Inflammatory macrophage treated with lipopolysaccharide for 4 hours (primary cell): ENCODE results near the gene PSMC5.
"Not testable (repeated sequence)": the region's sequence is repeated elsewhere in the genome, so short reads cannot be mapped to it uniquely, and the experiment has no call there.

Source experiments
- DNase-seq: peaks from one replicate; pipeline ENCODE4 v3.0.0-alpha.2; 2020

PSMC5 gene

DNA sequence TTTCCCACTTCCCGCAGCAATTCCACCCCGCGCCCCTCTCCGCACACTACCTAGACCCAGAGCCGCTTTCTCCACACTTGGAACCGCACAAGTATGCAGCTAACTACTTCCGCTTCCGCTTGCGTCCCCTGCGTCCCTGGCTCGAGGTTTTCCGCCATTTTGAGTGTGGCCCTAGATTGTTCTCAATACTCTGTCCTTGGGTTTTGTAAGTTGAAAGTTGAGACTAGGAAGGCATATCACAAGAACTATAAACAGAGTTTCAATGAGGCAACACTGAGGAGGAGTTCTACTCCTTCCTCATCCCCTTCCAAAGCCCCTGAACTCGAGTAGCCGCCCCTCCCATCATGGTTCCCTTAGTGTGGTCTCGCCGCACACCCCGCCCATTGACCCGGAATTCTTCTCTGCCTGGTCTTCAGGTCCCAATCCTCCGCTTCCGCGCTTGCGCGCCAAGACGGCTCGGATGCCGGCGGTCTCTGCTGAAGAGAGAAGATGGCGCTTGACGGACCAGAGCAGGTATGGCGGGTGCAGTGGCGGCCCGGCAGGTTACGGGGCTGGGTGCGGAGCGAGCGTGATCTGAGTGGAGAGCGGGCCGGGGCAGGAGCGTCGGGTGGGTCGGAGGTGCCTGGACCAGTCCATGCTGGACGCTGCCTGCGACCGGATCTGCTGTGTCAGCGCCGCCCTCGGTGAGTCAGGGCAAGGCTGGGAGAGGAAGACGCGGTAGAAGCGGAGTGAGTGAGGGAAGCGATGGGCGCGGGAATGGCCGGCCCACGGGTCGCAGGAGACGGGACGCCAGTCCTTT is at the start of gene PSMC5, which contains the start of gene FTSJ3:
Gene PSMC5 (plus strand): TSS at position 430 of the 799 bp plus-strand sequence. CDS start 60 bp downstream, at position 490.
Gene FTSJ3 (minus strand): TSS at position 662 of the 799 bp plus-strand sequence. CDS start 761 bp downstream, outside the sequence.
- DNase-seq: peak; percentile 97

GRCh38 chr17:63780507-63780906 is 46.7 kb upstream of the PSMC5 start:
- no peak for DNase-seq

- DNase-seq: no peak
Measured at GRCh38 chr17:63780928-63781327, 46.3 kb upstream of the PSMC5 start.

DNA sequence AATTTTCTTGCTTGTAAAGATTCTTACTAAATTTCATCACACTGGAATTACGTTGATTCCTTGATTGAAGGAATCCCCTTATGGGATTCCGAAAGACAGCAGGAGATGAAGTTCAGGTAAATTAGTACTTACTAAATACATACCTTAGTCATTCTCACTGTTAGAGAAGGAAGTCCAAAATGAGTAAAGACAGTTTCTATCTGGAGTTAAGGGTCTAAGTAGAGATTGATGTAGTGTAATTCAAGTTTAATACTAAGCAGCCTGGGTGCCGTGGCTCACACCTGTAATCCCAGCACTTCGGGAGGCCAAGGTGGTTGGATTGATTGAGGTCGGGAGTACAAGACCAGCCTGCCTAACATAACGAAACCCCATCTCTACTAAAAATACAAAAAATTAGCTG is 43.7 kb upstream of the PSMC5 start:
- DNase-seq: no peak

- DNase-seq: no peak
Measured at GRCh38 chr17:63785556-63785955, 41.7 kb upstream of the PSMC5 start.

GRCh38 chr17:63786117-63786516 is 41.1 kb upstream of the PSMC5 start:
- DNase-seq: no peak

- DNase-seq: peak; percentile 44
Measured at GRCh38 chr17:63786971-63787711, 40.1 kb upstream of the PSMC5 start.

GRCh38 chr17:63790057-63790456 is 37.2 kb upstream of the PSMC5 start:
- DNase-seq: no peak

GRCh38 chr17:63792055-63792729 is 35.0 kb upstream of the PSMC5 start:
- DNase-seq: no peak

DNA sequence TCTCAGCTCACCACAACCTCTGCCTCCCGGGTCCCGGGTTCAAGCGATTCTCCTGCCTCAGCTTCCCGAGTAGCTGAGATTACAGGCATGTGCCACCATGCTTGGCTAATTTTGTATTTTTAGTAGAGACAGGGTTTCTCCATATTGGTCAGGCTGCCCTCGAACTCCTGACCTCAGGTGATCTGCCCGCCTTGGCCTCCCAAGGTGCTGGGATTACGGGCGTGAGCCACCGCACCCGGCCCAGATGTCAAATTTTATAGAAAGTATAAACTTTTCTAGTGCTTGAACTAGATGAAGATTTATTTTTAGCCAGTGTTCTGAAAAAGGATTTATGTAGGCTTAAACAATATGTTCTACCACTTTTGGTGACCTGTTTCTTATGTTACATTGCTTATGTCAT is 30.9 kb upstream of the PSMC5 start:
- not testable (repeated sequence) for DNase-seq

DNA sequence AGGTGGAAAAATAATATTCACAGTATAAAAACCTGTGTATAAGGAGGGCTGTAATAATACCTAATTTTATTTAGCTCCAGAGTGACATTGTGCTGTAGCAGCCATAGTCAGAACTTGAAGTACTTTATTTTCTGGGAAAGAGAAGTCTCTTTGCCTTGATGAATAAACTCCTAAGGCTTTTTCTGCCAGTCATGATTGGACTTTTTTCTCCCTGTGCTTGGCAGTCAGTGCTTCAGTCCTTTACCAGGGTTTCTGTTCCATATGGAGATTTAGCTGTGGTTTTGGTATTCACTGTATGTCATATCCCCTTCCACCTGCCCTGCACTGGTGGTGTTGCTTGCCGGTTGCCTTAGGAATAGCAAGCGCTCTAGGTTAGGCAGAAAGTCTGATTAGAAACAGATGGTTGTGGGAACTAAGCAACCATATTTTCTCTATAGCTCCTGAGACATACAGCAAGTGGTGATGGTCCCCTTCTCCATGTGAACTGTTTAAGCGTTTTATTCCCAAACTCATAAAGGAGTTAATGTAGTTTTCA is 28.6 kb upstream of the PSMC5 start:
- no peak for DNase-seq

GRCh38 chr17:63800783-63801182 is 26.4 kb upstream of the PSMC5 start:
- no peak for DNase-seq

DNA sequence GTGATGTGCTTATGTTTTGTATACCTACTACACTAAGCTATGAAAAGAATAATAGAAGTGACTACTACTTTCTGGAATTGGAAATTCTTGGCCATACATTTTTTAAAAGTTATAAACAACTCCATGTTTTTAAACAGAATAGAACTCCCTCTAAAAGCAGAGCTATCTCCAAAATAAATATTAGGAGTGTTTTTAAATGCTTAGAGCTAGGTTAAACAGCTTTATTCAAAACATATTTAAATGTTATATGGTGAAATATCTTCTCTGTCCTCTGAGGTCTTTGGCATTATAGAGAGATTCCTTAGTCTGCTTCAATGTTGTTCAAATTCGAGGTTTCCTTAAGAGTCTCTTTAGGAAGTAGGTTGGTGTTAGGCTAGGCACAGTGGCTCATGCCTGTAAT is 22.9 kb upstream of the PSMC5 start:
- DNase-seq: no peak

DNA sequence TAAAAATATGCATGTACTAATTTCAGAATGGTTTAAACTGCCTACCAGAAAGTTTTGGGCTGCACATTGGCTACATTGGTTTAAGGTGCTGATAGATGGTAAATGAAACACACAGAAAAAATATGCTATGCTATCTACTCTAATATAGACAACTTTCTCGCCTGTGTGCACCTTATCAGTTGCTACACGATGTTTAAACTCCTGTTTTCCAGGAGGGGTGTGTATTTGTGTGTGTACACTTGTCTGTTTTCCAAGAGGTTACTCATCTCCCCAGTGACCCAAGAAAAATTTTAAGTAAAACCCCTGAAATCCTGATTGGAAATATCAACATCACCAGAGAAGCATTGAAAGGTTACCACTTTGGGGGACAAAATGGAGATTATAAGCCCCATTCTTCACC is 21.6 kb upstream of the PSMC5 start:
- DNase-seq: no peak

GRCh38 chr17:63809970-63810369 is 17.3 kb upstream of the PSMC5 start:
- no peak for DNase-seq

DNA sequence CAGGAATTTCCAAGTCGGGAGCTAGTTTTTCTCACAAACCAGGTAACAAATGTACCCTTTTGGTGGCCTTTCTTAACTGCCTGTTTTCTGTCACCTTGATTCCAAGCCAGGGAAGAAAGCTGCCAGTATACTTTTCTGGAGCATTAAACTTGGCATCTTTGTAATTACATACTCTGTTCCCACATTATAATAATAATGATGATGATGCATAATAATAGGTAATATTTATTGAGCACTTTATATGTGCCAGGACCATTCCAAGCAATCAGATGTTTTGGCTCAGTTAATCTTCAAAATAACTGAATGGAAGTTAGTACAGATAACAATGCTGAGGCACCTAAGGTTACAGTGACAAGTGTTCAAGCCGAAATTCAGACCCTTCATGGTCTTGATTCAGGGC is 11.1 kb upstream of the PSMC5 start:
- no peak for DNase-seq

DNA sequence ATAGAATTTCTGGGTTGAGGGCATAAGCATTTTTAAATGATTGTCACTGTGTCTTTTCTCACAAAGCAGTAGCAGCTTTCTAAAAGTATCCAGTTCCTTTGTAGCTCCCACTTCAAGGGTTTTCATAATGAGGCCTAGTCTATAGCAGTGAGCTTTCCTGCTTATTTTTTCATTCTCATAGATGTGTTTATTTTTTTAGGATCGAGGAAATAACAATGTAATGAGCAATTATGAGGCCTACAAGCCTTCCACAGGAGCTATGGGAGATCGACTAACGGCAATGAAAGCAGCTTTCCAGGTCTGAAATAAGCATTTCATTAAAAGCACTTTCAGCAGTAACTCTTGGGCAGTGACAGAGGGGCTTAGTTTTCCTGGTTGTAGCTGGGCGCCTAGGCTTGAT is 10.6 kb upstream of the PSMC5 start:
- DNase-seq: no peak

- no peak for DNase-seq
Measured at GRCh38 chr17:63817736-63818385, 9.4 kb upstream of the PSMC5 start.

- no peak for DNase-seq
Measured at GRCh38 chr17:63819131-63819530, 8.1 kb upstream of the PSMC5 start.

DNA sequence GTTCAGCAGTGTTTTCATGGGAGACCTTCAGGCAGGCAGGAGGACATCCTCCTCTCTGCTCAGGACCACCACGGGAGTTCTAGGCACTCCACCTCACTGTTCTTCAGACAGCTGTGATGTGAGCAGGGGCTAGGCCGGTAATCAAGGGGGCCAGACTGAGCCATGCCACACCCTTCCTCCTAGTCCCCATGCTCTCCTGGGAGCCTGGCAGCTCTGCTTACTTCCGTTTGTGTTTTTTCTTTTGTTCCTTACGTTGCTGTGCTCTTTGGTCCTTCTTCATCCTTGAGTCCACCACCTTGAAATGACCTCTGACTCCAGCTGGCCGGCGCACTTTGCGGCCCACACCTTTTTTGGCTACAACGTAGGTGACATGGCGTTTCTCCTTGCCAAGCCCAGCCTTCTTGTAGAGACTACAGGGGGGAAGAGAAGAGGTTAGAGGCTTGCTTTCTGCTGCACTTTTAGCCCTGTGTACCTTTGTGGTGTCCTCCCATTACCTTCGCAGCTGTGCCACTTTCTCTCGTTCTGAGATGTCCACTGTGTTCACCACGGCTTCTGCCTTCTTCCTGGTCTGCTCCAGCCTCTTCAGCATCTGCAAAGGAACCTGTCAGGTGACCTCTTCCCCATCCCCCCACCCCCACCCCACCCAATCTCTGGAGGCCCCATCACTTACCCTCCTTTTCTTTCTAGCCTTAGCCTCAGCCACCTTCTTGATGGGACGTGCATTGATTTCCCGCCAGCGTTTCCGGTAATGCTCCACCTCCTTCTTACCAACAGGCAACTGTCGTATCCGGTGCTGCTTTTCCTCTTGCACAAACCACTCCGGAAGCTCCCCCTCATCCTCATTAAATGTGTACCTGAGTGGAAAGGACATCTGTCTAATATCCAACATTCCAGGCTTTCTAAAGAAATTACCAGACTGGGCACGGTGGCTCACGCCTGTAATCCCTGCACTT is 7.4 kb upstream of the PSMC5 start:
- DNase-seq: no peak

DNA sequence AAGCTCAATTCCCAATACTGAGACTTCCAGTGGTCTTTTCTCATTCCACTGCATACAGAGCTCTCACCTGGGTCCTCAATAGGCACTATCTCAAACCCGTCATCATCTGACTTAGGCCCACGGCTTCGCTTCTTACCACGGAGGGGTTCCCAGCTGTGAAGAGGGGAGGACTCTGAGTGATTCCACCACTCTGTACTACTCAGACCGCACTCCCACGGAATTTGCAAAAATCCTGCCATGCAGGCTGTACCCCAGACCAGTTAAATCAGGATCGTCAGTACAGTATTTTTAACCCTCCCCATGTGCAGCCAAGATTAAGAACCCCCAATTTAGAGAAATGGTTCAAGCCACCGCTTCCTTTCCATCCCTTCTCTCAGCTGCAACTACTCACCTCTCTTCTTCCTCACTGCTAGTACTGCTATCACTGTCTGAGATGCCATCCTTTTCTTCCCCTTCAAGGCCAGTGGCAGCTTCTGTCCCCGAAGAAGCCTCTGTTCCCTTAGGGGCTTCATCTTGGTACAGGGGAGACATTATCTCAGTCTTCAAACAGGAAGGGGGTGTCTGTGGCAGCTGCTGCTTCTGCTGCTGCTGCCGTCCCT is 6.2 kb upstream of the PSMC5 start:
- DNase-seq: no peak
